Muscle layer of colon (tissue), 2 donors: ENCODE measurements around the gene CFTR.

Experiments
- H3K27ac ChIP-seq: one replicate; pipeline ENCODE4 v1.7.0; 2013; ENCODE audit warnings: low read depth, mild to moderate bottlenecking, low read length, moderate library complexity
- H3K27me3 ChIP-seq, 2 donors: one replicate each; pipeline ENCODE4 v1.7.0; 2013; ENCODE audit warnings: low read length in 2 of 2, mild to moderate bottlenecking in 2 of 2; ENCODE audit not compliant: insufficient read depth in 2 of 2, control insufficient read depth in 1 of 2
- H3K36me3 ChIP-seq: one replicate; pipeline ENCODE4 v1.7.0; 2013; ENCODE audit warnings: mild to moderate bottlenecking, low read length; ENCODE audit not compliant: insufficient read depth
- H3K4me1 ChIP-seq: one replicate; pipeline ENCODE4 v1.7.0; 2013; ENCODE audit warnings: mild to moderate bottlenecking, low read length; ENCODE audit not compliant: insufficient read depth
- H3K4me3 ChIP-seq, 2 donors: one replicate each; pipeline ENCODE4 v1.7.0; 2013; ENCODE audit warnings: low read length in 2 of 2, low read depth in 1 of 2, mild to moderate bottlenecking in 1 of 2, moderate library complexity in 1 of 2
- H3K9ac ChIP-seq: one replicate; pipeline ENCODE4 v1.7.0; 2013; ENCODE audit warnings: low read length
- H3K9me3 ChIP-seq: one replicate; pipeline ENCODE4 v1.7.0; 2013; ENCODE audit warnings: mild to moderate bottlenecking, low read length
- donor health status: abdominal sarcoma.
- donor health status: Adenocarcinoma of cecum.

Gene CFTR

GRCh38 chr7:117559391-117559790 lies 79.6 kb downstream of the CFTR start:
- Histone ChIP-seq H3K9me3 (no peaks in the 10 kb centered on the region), H3K27ac (no peak overlapping the region), H3K27me3 (no peaks in the 10 kb centered on the region), H3K9ac (no peak overlapping the region), H3K4me3 (no peak overlapping the region), H3K36me3 (no peaks in the 10 kb centered on the region), H3K4me1 (no peaks in the 10 kb centered on the region)

GRCh38 chr7:117560030-117560429 lies 80.2 kb downstream of the CFTR start:
- Histone ChIP-seq H3K27ac (no peak overlapping the region), H3K4me3 (no peak overlapping the region), H3K4me1 (no peaks in the 10 kb centered on the region), H3K9ac (no peak overlapping the region), H3K27me3 (no peaks in the 10 kb centered on the region), H3K36me3 (no peaks in the 10 kb centered on the region), H3K9me3 (no peaks in the 10 kb centered on the region)

GRCh38 chr7:117562759-117563158 lies 82.9 kb downstream of the CFTR start:
- H3K27me3 ChIP-seq: no peaks in the 10 kb centered on the region

GRCh38 chr7:117564080-117564479 lies 84.3 kb downstream of the CFTR start:
- no peaks in the 10 kb centered on the region for H3K27me3 ChIP-seq
- H3K4me1 ChIP-seq: no peaks in the 10 kb centered on the region
- H3K36me3 ChIP-seq: no peaks in the 10 kb centered on the region
- H3K9ac ChIP-seq: no peak overlapping the region
- H3K4me3 ChIP-seq: no peak overlapping the region
- H3K27ac ChIP-seq: no peak overlapping the region
- H3K9me3 ChIP-seq: no peaks in the 10 kb centered on the region

More at GRCh38 chr7:117562759-117563158, 82.9 kb downstream of the CFTR start:
- no peaks in the 10 kb centered on the region for H3K36me3 ChIP-seq
- H3K9me3 ChIP-seq: no peaks in the 10 kb centered on the region
- H3K4me1 ChIP-seq: no peaks in the 10 kb centered on the region
- H3K9ac ChIP-seq: no peak overlapping the region
- H3K27ac ChIP-seq: no peak overlapping the region
- no peak overlapping the region for H3K4me3 ChIP-seq

- H3K4me1 ChIP-seq: no peaks in the 10 kb centered on the region
- H3K27ac ChIP-seq: no peak overlapping the region
- no peaks in the 10 kb centered on the region for H3K9me3 ChIP-seq
- H3K36me3 ChIP-seq: no peaks in the 10 kb centered on the region
- no peak overlapping the region for H3K4me3 ChIP-seq
- H3K27me3 ChIP-seq: no peaks in the 10 kb centered on the region
- H3K9ac ChIP-seq: no peak overlapping the region
Observed at GRCh38 chr7:117564627-117565026, 84.8 kb downstream of the CFTR start.

- Histone ChIP-seq H3K4me1 (no peaks in the 10 kb centered on the region), H3K27ac (no peak overlapping the region), H3K4me3 (no peak overlapping the region), H3K9ac (no peak overlapping the region), H3K27me3 (no peaks in the 10 kb centered on the region), H3K9me3 (no peaks in the 10 kb centered on the region), H3K36me3 (no peaks in the 10 kb centered on the region)
Observed at GRCh38 chr7:117565226-117565625, 85.4 kb downstream of the CFTR start.

- Histone ChIP-seq H3K4me3 (no peak overlapping the region), H3K4me1 (no peaks in the 10 kb centered on the region), H3K36me3 (no peaks in the 10 kb centered on the region), H3K27ac (no peak overlapping the region), H3K9ac (no peak overlapping the region), H3K27me3 (no peaks in the 10 kb centered on the region), H3K9me3 (no peaks in the 10 kb centered on the region)
Observed at GRCh38 chr7:117567781-117568180, 88.0 kb downstream of the CFTR start.

GRCh38 chr7:117572856-117573620 lies 93.2 kb downstream of the CFTR start:
- Histone ChIP-seq H3K4me1 (no peaks in the 10 kb centered on the region), H3K9ac (no peak overlapping the region), H3K36me3 (no peaks in the 10 kb centered on the region), H3K27me3 (no peaks in the 10 kb centered on the region), H3K4me3 (no peak overlapping the region), H3K27ac (no peak overlapping the region), H3K9me3 (no peaks in the 10 kb centered on the region)

GRCh38 chr7:117581424-117581823 lies 101.6 kb downstream of the CFTR start:
- Histone ChIP-seq H3K27me3 (no peaks in the 10 kb centered on the region), H3K27ac (no peak overlapping the region), H3K36me3 (no peaks in the 10 kb centered on the region), H3K9me3 (no peaks in the 10 kb centered on the region), H3K4me3 (no peak overlapping the region), H3K9ac (no peak overlapping the region), H3K4me1 (no peaks in the 10 kb centered on the region)

GRCh38 chr7:117582219-117582704 lies 102.4 kb downstream of the CFTR start:
- Histone ChIP-seq H3K9ac (no peak overlapping the region), H3K4me1 (no peaks in the 10 kb centered on the region), H3K27me3 (no peaks in the 10 kb centered on the region), H3K4me3 (no peak overlapping the region), H3K36me3 (no peaks in the 10 kb centered on the region), H3K27ac (no peak overlapping the region), H3K9me3 (no peaks in the 10 kb centered on the region)

- no peak overlapping the region for H3K4me3 ChIP-seq
- no peak overlapping the region for H3K9ac ChIP-seq
- no peaks in the 10 kb centered on the region for H3K36me3 ChIP-seq
- no peaks in the 10 kb centered on the region for H3K4me1 ChIP-seq
- H3K27ac ChIP-seq: no peak overlapping the region
- no peaks in the 10 kb centered on the region for H3K27me3 ChIP-seq
- no peaks in the 10 kb centered on the region for H3K9me3 ChIP-seq
Observed at GRCh38 chr7:117587931-117588330, 108.1 kb downstream of the CFTR start.

- H3K9ac ChIP-seq: no peak overlapping the region
- no peaks in the 10 kb centered on the region for H3K4me1 ChIP-seq
- H3K4me3 ChIP-seq: no peak overlapping the region
- H3K9me3 ChIP-seq: no peaks in the 10 kb centered on the region
- no peaks in the 10 kb centered on the region for H3K36me3 ChIP-seq
- no peaks in the 10 kb centered on the region for H3K27me3 ChIP-seq
- H3K27ac ChIP-seq: no peak overlapping the region
Observed at GRCh38 chr7:117588352-117588794, 108.5 kb downstream of the CFTR start.
